Spleen (tissue), 7 donors: ENCODE data around the gene BIRC6.

Source experiments
- POLR2A ChIP-seq, 3 donors: fragments of 450-650 bp; IDR thresholded peaks; one replicate each; pipeline ENCODE4 v1.5.1; 2017; ENCODE audit warnings: antibody characterized with exemption in 3 of 3, mild to moderate bottlenecking in 1 of 3
- POLR2AphosphoS5 ChIP-seq, 3 donors: sonication (generic); formaldehyde crosslinking; IDR thresholded peaks; one replicate each; pipeline ENCODE4 v1.5.1; 2017; ENCODE audit warnings: antibody characterized with exemption in 3 of 3
- TF ChIP-seq, protein P1 (sequence below), 11 experiments: fragments of 200-600 bp in 7 of 11; fragments of 450-650 bp in 4 of 11; sonication (generic) in 4 of 11; IDR thresholded peaks in 8 of 11; conservative IDR thresholded peaks in 3 of 11; 1 replicate in 7 of 11; 2 replicates in 4 of 11; pipeline versions ENCODE4 v1.4.0 to v1.8.0; 2016 to 2021; ENCODE audit warnings: antibody characterized with exemption in 11 of 11, inconsistent platforms in 4 of 11, mild to moderate bottlenecking in 1 of 11
- donor health status: DM: no; HTN: no; CAD: no; lungs with moderate emphysema.
- donor health status: DM: no; HTN: no; CAD: no.
- donor health status: DM: no; HTN: no; CAD: no.

DNA sequence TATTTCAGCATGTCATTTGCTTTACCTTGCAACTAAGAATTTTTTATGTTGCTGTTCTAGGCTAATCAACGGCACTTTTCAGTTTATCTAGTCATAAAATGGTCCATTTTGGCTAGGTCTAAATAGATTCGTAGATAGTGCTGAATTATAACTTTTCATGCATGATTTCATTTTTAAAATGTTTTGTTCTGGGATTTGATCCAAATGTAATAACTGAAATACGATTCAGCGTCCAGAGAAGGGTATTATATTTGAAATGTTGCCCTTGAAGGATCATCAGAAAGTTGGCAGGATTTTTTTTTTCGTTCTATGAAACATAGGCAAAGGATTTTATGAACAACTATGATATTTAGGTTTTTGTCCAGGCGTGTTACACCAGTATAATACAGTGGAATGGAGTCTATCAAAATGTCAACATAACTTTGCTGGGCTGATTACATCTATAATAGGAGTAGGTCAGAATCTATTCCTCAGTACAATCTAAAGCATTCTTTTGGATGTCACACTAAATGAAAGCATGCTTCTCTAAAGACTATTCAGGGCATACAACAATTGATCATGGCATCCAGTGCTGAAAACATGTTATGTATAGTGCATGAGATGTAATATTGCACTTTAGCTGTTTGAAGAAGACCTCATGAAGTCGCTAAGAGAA lies 295.9 kb downstream of the BIRC6 start:
- TF ChIP-seq, protein P1, sequence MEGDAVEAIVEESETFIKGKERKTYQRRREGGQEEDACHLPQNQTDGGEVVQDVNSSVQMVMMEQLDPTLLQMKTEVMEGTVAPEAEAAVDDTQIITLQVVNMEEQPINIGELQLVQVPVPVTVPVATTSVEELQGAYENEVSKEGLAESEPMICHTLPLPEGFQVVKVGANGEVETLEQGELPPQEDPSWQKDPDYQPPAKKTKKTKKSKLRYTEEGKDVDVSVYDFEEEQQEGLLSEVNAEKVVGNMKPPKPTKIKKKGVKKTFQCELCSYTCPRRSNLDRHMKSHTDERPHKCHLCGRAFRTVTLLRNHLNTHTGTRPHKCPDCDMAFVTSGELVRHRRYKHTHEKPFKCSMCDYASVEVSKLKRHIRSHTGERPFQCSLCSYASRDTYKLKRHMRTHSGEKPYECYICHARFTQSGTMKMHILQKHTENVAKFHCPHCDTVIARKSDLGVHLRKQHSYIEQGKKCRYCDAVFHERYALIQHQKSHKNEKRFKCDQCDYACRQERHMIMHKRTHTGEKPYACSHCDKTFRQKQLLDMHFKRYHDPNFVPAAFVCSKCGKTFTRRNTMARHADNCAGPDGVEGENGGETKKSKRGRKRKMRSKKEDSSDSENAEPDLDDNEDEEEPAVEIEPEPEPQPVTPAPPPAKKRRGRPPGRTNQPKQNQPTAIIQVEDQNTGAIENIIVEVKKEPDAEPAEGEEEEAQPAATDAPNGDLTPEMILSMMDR (IDR thresholded peaks at IDR 0.05 in 8 of 11, conservative IDR thresholded peaks at IDR 0.05 in 3 of 11): no peak
- no peak for TF ChIP-seq POLR2A (IDR thresholded peaks at IDR 0.05)
- TF ChIP-seq POLR2AphosphoS5 (IDR thresholded peaks at IDR 0.05): no peak
